HEK293 (cell line): ENCODE measurements around the gene NSD1.

Experiments
- CTCF ChIP-seq: fragments of 450-650 bp; formaldehyde crosslinking; IDR thresholded peaks from 2 replicates; pipeline ENCODE4 v1.5.1; 2016; ENCODE audit warnings: missing biosample characterization, missing genetic modification characterization
- KLF17 ChIP-seq: fragments of 450-650 bp; formaldehyde crosslinking; IDR thresholded peaks from 2 replicates; pipeline ENCODE4 v1.5.1; 2016; ENCODE audit warnings: missing biosample characterization, missing genetic modification characterization
- KLF7 ChIP-seq: fragments of 450-650 bp; formaldehyde crosslinking; IDR thresholded peaks from 2 replicates; pipeline ENCODE4 v1.5.1; 2016; ENCODE audit warnings: missing biosample characterization, missing genetic modification characterization, borderline replicate concordance
- PRDM10 ChIP-seq: fragments of 450-650 bp; formaldehyde crosslinking; IDR thresholded peaks from 2 replicates; pipeline ENCODE4 v1.5.1; 2016; ENCODE audit warnings: missing biosample characterization, missing genetic modification characterization
- SCRT1 ChIP-seq: fragments of 450-650 bp; formaldehyde crosslinking; IDR thresholded peaks from 2 replicates; pipeline ENCODE4 v1.5.1; 2016; ENCODE audit warnings: missing biosample characterization, missing genetic modification characterization, borderline replicate concordance
- TCF7L2 ChIP-seq: IDR thresholded peaks from 2 replicates; pipeline ENCODE4 v1.6.1; 2011; ENCODE audit warnings: low read depth, mild to moderate bottlenecking, inconsistent platforms, low read length, moderate library complexity, borderline replicate concordance
- ZNF404 ChIP-seq: fragments of 450-650 bp; formaldehyde crosslinking; IDR thresholded peaks from 2 replicates; pipeline ENCODE4 v1.5.1; 2017; ENCODE audit warnings: missing biosample characterization, missing genetic modification characterization
- ZNF777 ChIP-seq: fragments of 450-650 bp; formaldehyde crosslinking; IDR thresholded peaks from 2 replicates; pipeline ENCODE4 v1.5.1; 2017; ENCODE audit warnings: missing biosample characterization, missing genetic modification characterization, borderline replicate concordance

DNA sequence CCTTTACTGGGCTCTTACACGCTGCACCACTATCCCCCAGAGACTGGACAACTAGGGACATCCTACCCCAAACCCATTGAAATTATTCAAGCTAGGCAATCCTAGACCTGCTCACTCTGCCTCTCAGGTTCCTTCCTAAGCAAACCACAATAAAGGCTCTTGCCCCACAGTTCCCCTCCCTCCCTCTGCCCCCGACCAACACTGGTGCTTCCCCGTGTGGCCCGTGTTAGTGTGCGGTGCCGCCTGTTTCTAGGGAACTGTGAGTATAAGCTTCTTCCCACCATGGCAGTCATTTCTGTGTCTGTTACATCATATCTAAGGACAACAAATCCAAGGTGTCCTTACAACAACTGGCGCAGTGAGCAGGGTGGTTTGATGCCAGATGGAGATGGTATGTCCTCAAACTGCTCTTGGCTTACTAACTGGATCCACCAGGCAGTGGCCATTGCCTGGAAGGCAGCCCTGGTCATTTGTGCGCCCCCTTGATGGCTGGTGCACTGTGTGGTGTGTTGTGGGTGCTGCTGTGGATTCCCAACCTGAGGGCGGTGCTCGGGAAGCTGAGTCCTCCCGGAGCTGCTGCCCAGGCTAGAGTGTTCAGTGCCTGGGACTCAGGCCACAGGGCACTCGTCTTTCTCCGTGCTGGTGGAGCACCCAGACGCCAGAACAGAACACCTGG is 186.5 kb downstream of the NSD1 start:
- TF ChIP-seq SCRT1 (tag by site-specific recombination) (no peak), KLF7 (tag by site-specific recombination) (no peak), CTCF (tag by site-specific recombination) (no peak), ZNF777 (no peak), KLF17 (tag by site-specific recombination) (no peak), ZNF404 (tag by site-specific recombination) (no peak), PRDM10 (tag by site-specific recombination) (no peak), TCF7L2 (no peak)
